K562 (cell line): ENCODE data around the gene RAB5B. TPM values are rescaled to one million over a fixed set of nuclear protein-coding genes. Genes with fewer than 3 reads are reported as not detected.

ENCODE experiments used
- CHD4 ChIP-seq: fragments of 200-600 bp; sonication (generic); IDR thresholded peaks from 3 replicates; pipeline ENCODE4 v1.6.1; 2012; ENCODE audit warnings: low read depth, mild to moderate bottlenecking, mixed read lengths, low read length, inconsistent platforms; ENCODE audit not compliant: insufficient read depth, insufficient replicate concordance, poor library complexity, severe bottlenecking
- DIDO1 ChIP-seq: fragments of 450-650 bp; IDR thresholded peaks from 2 replicates; pipeline ENCODE4 v1.6.1; 2016; ENCODE audit warnings: low read depth, missing biosample characterization, missing genetic modification characterization
- GABPA ChIP-seq: fragments of 200-800 bp; sonication (Bioruptor generic); conservative IDR thresholded peaks from 2 replicates; pipeline ENCODE4 v1.6.1; 2016; ENCODE audit warnings: low read depth, missing genetic modification characterization, missing compliant biosample characterization
- HDAC8 ChIP-seq: fragments of 450-650 bp; IDR thresholded peaks from 2 replicates; pipeline ENCODE4 v1.6.1; 2016; ENCODE audit warnings: mild to moderate bottlenecking, missing genetic modification characterization, moderate library complexity, missing compliant biosample characterization
- HMGN3 ChIP-seq: IDR thresholded peaks from 2 replicates; pipeline ENCODE4 v1.6.1; 2011; ENCODE audit warnings: borderline replicate concordance, low read depth, mild to moderate bottlenecking, mixed read lengths, low read length; ENCODE audit not compliant: insufficient read length; ENCODE audit errors: extremely low read depth
- KDM4B ChIP-seq, 2 experiments: fragments of 450-650 bp in 1 of 2; sonication (generic) in 1 of 2; IDR thresholded peaks; 2 replicates each; pipeline ENCODE4 v1.6.1; 2016 to 2017; ENCODE audit warnings: borderline replicate concordance in 2 of 2, antibody characterized with exemption in 1 of 2, low read depth in 1 of 2, mild to moderate bottlenecking in 1 of 2
- MBD1 ChIP-seq: fragments of 250-450 bp; sonication (Bioruptor Pico); IDR thresholded peaks from 2 replicates; pipeline ENCODE4 v1.8.0; 2022; ENCODE audit warnings: inconsistent platforms
- MTA1 ChIP-seq: fragments of 450-650 bp; IDR thresholded peaks from 2 replicates; pipeline ENCODE4 v1.6.1; 2017; ENCODE audit warnings: borderline replicate concordance
- NFIX ChIP-seq: fragments of 250-450 bp; sonication (Bioruptor Pico); IDR thresholded peaks from 2 replicates; pipeline ENCODE4 v1.4.0; 2020; ENCODE audit warnings: low read depth, mild to moderate bottlenecking, moderate library complexity
- PTRF ChIP-seq: fragments of 450-650 bp; IDR thresholded peaks from 2 replicates; pipeline ENCODE4 v1.6.1; 2016; ENCODE audit warnings: mild to moderate bottlenecking, missing genetic modification characterization, missing compliant biosample characterization
- RAD51 ChIP-seq: fragments of 450-650 bp; IDR thresholded peaks from 2 replicates; pipeline ENCODE4 v1.7.1; 2016; ENCODE audit warnings: low read depth, mild to moderate bottlenecking, borderline replicate concordance
- RBFOX2 ChIP-seq: fragments of 200-400 bp; formaldehyde crosslinking; IDR thresholded peaks from 2 replicates; pipeline ENCODE4 v1.6.1; 2017; ENCODE audit warnings: low read depth, mild to moderate bottlenecking, low read length, moderate library complexity
- RBM22 ChIP-seq: fragments of 200-400 bp; formaldehyde crosslinking; IDR thresholded peaks from 2 replicates; pipeline ENCODE4 v1.6.1; 2018; ENCODE audit warnings: low read length, low read depth; ENCODE audit not compliant: poor library complexity, severe bottlenecking
- STAT6 ChIP-seq: sonication (generic); formaldehyde crosslinking; IDR thresholded peaks from 2 replicates; pipeline ENCODE4 v1.8.1; 2023; ENCODE audit warnings: mild to moderate bottlenecking, missing genetic modification reagents
- ZC3H8 ChIP-seq: fragments of 450-650 bp; IDR thresholded peaks from 2 replicates; pipeline ENCODE4 v1.6.1; 2017
- polyA plus RNA-seq, 8 experiments: library from polyadenylated mRNA; depleted of rRNA in 4 of 8; stranded (reverse) in 5 of 8; unstranded in 3 of 8; fragments of >200 nt; fragmentation: Nextera tagmentation in 2 of 8; fragmentation: Illumina TruSeq in 1 of 8; extraction: Ambion mirVana in 2 of 8; extraction: Trizol in 1 of 8; gene quantifications; 2 replicates each; pipeline versions ENCODE4 v1.2.1 to v1.2.3, GENCODE V29; 2011 to 2014; ENCODE audit warnings: inconsistent platforms in 1 of 8, missing spikeins in 1 of 8
- total RNA-seq, 7 experiments: library from RNA; depleted of rRNA in 6 of 7; stranded (reverse); fragments of >200 nt in 6 of 7; fragmentation: Illumina TruSeq in 2 of 7; extraction: Trizol in 2 of 7; gene quantifications; 2 replicates each; pipeline versions ENCODE4 v1.2.1 to v1.2.3, GENCODE V29; 2011 to 2021; ENCODE audit warnings: low replicate concordance in 1 of 7
- TF ChIP-seq, protein P1 (sequence below): fragments of 450-650 bp; IDR thresholded peaks from 2 replicates; pipeline ENCODE4 v1.6.1; 2017; ENCODE audit warnings: mild to moderate bottlenecking, moderate library complexity
- TF ChIP-seq, protein P2 (sequence below): fragments of 250-450 bp; sonication (Bioruptor Pico); IDR thresholded peaks from 2 replicates; pipeline ENCODE4 v1.4.0; 2020; ENCODE audit warnings: mild to moderate bottlenecking, moderate library complexity, borderline replicate concordance

Gene RAB5B
- total and polyA plus RNA-seq, 9 of the 15 experiments (the other 6 are each of a cell fraction or from before 2014, with no cell fraction given), result 6.8 to 73.8 (median 25.2) TPM

GRCh38 chr12:56041552-56042429, 67.9 kb downstream of the RAB5B start, which contains the start of gene RPS26 (continued):
- TF ChIP-seq KDM4B (IDR thresholded peaks at IDR 0.05; ENCODE audit: borderline replicate concordance in 2 of 2, low read depth in 1 of 2), result peak in 1 of 2 experiments; percentile 91; a peak in 2 of 4 replicates
- peak; percentile 91 for TF ChIP-seq ZC3H8
- no peak for TF ChIP-seq HMGN3
- peak; percentile 99 for TF ChIP-seq GABPA (tag)
- peak; percentile 98 for TF ChIP-seq DIDO1 (tag)
- TF ChIP-seq HDAC8 (tag), result peak; percentile 88
- TF ChIP-seq MTA1, result peak; percentile 94
- TF ChIP-seq RBFOX2, result peak; percentile 98
- peak; percentile 93; the same call in 1 of the 2 replicates for TF ChIP-seq STAT6 (CRISPR knock-in tag)
- no peak for TF ChIP-seq MBD1
- TF ChIP-seq, protein P1, sequence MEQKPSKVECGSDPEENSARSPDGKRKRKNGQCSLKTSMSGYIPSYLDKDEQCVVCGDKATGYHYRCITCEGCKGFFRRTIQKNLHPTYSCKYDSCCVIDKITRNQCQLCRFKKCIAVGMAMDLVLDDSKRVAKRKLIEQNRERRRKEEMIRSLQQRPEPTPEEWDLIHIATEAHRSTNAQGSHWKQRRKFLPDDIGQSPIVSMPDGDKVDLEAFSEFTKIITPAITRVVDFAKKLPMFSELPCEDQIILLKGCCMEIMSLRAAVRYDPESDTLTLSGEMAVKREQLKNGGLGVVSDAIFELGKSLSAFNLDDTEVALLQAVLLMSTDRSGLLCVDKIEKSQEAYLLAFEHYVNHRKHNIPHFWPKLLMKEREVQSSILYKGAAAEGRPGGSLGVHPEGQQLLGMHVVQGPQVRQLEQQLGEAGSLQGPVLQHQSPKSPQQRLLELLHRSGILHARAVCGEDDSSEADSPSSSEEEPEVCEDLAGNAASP, result no peak
- TF ChIP-seq, protein P2, sequence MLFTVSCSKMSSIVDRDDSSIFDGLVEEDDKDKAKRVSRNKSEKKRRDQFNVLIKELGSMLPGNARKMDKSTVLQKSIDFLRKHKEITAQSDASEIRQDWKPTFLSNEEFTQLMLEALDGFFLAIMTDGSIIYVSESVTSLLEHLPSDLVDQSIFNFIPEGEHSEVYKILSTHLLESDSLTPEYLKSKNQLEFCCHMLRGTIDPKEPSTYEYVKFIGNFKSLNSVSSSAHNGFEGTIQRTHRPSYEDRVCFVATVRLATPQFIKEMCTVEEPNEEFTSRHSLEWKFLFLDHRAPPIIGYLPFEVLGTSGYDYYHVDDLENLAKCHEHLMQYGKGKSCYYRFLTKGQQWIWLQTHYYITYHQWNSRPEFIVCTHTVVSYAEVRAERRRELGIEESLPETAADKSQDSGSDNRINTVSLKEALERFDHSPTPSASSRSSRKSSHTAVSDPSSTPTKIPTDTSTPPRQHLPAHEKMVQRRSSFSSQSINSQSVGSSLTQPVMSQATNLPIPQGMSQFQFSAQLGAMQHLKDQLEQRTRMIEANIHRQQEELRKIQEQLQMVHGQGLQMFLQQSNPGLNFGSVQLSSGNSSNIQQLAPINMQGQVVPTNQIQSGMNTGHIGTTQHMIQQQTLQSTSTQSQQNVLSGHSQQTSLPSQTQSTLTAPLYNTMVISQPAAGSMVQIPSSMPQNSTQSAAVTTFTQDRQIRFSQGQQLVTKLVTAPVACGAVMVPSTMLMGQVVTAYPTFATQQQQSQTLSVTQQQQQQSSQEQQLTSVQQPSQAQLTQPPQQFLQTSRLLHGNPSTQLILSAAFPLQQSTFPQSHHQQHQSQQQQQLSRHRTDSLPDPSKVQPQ (CRISPR knock-in tag), result no peak
- TF ChIP-seq CHD4, result no peak
- TF ChIP-seq NFIX (CRISPR knock-in tag), result no peak
- TF ChIP-seq RBM22, result peak; percentile 76
- no peak for TF ChIP-seq PTRF (tag)
- peak; percentile 55; the same call in 1 of the 2 replicates for TF ChIP-seq RAD51
